Skeletal muscle cell (primary cell): ENCODE data around the gene CRKL.

Source experiments
- DNase-seq: peaks from one replicate; pipeline ENCODE4 v3.0.0-alpha.2; 2010; ENCODE audit warnings: low read depth
- H3K4me3 ChIP-seq: 2 replicates; pipeline ENCODE4 v1.5.1; 2011; ENCODE audit warnings: low read depth, mild to moderate bottlenecking, control low read depth, low read length, moderate library complexity

CRKL gene

DNA sequence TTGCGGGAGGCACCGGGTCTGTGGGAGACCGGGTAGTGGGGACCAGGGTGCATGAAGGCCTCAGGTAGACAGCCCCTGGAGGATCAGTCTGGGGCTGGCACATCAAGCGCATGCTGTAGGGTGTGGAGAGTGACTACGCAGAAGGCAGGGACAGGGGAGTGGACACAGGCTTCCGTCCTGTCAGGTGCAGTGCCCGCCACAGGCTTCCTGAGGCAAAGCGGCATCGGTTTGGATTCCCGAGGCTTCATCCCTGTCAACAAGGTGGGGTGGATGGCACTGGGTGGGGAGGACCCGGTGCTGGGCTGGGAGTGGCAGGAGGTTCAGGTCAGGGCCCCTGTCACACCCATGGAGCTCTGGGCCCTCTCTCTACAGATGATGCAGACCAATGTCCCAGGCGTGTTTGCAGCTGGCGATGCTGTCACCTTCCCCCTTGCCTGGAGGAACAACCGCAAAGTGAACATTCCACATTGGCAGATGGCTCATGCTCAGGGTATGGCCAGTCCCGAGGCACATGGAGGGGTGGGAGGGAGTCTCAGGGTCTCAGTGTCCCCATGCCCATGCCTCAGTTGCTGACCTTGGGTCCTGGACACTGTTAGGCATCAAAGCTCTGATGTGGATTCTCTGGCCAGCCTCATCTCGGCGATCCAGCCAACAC lies 60.4 kb downstream of the CRKL start:
- no peak for DNase-seq
- no peak overlapping the region for H3K4me3 ChIP-seq

- no peak for DNase-seq
- H3K4me3 ChIP-seq = no peak overlapping the region
These were observed 61.2 kb downstream of the CRKL start for GRCh38 chr22:20978419-20978818.

- DNase-seq = peak; percentile 54
- H3K4me3 ChIP-seq = peak overlapping the region; percentile 21
These were observed 62.1 kb downstream of the CRKL start for GRCh38 chr22:20979243-20979809.

DNA sequence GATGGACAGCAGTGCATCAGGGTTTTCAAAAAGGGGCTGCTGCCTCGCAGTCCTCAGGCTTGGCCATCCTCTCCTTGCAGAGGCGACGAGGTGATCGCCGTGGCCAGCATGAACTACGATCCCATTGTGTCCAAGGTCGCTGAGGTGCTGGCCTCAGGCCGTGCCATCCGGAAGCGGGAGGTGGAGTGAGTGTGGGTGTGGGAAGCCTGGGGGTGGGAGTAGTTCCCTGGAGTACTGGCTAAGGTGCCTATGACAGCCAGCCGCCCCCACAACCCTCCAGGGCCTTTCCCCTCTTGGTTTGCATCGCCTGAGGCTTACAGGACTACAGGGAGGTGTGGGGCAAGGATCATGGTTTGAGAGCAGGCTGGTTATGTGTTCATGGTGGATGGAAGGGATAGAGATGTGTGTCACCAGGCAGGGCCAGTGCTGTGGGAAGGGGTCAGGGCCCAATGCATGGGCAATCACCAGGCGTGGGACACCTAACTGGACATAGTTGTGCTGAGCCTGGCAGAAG lies 62.8 kb downstream of the CRKL start:
- peak overlapping the region; percentile 21 for H3K4me3 ChIP-seq
- DNase-seq = no peak

- no peak overlapping the region for H3K4me3 ChIP-seq
- no peak for DNase-seq
These were observed 63.3 kb downstream of the CRKL start for GRCh38 chr22:20980523-20980922.

GRCh38 chr22:20980938-20981722 lies 63.9 kb downstream of the CRKL start:
- H3K4me3 ChIP-seq = peak overlapping the region; percentile 92
- no peak for DNase-seq

GRCh38 chr22:20981787-20982562 lies 64.8 kb downstream of the CRKL start, which contains the start of gene LZTR1:
TSS of gene LZTR1 (plus strand) at chr22:20982297. CDS start at chr22:20982372, 75 bp downstream.
- peak; percentile 54 for DNase-seq
- H3K4me3 ChIP-seq = peak within 1 kb of the TSS; percentile 92

DNA sequence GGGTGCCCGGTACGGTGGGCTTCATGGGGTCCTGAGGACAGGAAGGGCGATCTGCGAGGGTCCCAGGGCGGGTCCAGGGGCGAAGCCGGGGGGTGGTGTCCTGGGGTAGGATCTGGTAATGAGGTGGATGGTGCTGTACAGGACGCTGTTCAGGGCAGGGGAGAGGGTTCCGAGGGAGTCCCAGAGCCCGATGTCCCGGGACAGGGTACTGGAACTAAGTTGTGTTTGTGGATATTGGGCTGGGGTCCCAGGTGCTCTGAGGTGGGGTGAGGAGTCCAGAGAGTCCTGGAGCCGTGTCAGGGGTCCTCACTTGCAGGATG lies 65.3 kb downstream of the CRKL start:
- H3K4me3 ChIP-seq = peak overlapping the region; percentile 92
- DNase-seq = no peak

DNA sequence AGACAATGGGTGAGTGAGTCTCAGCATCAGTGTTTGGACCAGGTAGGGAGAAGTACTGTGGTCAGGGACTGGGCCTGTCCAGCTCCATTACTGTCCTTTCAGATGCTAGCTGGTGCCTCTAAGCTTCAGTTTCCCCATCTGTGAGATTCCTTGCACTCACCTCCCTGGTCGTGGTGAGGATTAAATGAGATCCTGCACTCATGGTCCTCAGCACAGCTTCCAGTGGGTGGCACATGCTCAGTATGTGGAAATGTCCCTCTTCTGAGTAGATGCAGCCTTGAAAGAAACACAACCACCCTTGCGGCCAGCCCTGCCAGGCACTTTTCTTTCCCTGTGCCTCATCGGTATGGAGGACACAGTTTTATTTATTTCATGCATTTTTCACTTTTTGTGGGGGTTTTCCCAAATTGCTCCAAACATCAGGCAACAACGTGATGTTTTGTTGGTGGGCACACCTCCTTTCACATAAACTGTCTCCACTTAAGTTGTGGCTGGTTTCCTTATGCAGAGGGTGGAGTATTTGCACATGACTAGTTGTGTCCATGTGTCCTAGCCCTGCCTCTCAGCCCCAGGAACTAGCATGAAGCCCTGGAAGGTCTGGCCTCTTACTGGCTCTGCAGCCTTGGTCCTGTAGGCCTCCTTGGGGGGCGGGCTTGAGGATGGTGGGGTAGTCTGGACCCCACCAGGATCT lies 66.0 kb downstream of the CRKL start:
- no peak for DNase-seq
- peak overlapping the region; percentile 92 for H3K4me3 ChIP-seq

- H3K4me3 ChIP-seq = no peak overlapping the region
- DNase-seq = no peak
These were observed 68.5 kb downstream of the CRKL start for GRCh38 chr22:20985720-20986119.

DNA sequence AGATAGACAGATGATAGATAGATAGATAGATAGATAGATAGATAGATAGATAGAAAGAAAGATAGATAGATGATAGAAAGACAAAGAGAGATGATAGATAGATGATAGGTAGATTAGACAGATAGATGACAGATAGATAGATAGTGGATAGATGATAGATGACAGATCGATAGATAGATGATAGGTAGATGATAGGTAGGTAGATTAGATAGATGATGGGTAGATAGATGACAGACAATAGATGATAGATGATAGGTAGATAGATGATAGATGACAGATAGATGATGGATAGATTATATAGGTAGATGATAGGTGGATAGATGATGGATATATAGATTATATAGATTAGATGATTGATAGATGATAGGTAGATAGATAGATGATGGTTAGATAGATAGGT lies 69.2 kb downstream of the CRKL start:
- no peak for DNase-seq
- H3K4me3 ChIP-seq = no peak overlapping the region

DNA sequence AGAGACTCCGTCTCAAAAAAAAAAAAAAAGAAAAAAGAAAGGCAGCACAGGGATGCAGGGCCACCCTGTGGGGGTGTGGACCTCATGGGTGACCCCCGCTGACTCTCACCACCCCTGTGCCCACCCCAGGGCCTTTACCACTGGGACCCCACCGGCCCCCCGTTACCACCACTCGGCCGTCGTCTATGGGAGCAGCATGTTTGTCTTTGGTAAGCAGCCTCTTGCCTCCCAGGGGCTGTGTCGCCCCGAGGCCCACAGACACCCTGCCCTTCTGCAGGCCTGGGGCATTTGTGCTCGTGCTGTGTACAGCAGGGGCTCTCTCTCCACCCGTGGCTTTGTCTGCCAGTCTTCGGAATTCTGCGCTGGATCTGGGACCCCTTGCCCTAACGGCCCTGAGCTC lies 70.2 kb downstream of the CRKL start:
- DNase-seq = no peak
- no peak overlapping the region for H3K4me3 ChIP-seq

DNA sequence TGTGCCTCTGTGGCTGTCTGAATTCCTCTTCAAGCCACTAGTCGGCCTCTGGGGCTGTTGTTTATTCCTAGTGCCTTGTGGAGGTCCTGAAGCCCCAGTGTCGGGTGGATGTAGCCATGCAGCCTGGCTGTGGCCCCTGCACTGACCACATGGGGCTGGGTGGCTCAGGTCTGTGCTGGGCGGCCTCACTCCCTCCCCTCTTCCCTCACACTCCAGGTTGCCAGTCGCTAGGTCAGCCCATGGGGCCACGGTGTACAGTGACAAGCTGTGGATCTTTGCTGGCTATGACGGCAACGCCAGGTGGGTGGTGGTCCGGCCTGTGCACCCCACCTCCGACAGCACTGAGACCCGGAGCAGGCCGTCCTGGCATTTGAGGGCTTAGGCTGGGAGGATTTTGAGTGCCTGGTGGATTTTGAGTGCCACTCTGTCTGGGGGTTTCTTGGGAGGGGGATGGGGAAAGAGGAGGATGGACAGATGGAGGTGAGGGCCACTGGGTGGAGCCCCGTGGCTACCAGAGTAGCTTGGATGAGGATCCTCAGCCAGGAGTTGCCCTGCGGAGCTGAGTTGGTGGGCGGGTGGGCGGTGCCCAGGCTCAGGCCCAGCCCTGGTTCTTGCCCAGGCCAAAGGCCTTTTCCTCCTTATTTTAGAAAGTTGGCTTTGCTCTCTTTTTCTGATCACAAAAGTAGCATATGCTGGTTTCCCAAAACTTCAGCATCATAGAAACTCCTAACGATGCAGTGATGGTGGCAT lies 71.5 kb downstream of the CRKL start:
- no peak overlapping the region for H3K4me3 ChIP-seq
- no peak for DNase-seq

- H3K4me3 ChIP-seq = no peak overlapping the region
- DNase-seq = no peak
These were observed 72.3 kb downstream of the CRKL start for GRCh38 chr22:20989323-20990138.

DNA sequence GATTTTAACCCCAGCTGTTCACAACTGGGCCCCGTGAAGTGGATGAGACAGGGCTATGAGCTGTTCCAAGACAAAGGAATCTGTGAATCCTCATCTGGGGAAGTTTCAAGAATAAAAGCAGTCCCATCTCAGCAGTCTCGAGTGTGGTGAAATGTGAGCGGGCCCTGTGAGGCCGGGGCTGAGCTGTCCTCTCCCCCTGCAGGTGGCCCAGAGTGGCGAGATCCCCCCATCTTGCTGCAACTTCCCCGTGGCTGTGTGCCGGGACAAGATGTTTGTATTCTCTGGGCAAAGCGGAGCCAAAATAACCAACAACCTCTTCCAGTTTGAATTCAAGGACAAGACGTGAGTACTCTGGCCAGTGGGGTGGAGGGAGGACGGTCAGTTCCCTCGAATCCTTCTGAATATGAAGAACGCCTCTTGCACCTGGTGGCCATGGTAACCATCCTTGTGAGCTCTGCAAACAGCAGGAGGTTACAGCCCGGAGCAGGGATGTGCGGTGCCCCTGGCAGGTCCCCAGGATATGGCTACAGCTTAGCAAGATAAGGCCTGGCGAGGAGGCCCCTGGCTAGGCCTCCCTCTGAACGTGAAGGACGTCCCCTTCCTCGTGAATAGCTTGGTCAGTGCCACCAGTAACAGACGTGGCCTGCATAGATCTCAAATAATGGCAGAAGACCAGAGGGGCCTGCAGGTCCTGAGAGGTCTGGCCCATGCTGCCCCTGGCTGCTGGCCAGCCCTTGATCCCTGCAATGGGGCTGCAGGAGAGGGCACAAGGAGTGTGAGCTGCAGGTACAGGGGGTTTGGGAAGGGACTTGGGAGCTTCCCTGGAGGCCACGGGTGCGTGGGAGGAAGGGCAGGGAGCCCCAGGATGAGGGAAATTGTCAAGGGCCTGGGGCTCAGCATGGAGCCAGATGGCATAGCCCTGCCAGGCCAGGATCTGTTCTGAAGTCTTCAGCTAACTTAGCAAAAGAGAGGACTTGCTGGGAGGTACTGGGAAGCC lies 73.3 kb downstream of the CRKL start:
- no peak for DNase-seq
- H3K4me3 ChIP-seq = no peak overlapping the region

GRCh38 chr22:20991252-20992055 lies 74.2 kb downstream of the CRKL start:
- H3K4me3 ChIP-seq = no peak overlapping the region
- no peak for DNase-seq
